Loucy (cell line): ENCODE results near the gene CLEC9A.

Source experiments
- CTCF ChIP-seq: fragments of 200-600 bp; sonication (generic); conservative IDR thresholded peaks from 2 replicates; pipeline ENCODE4 v1.5.1; 2014; ENCODE audit warnings: mild to moderate bottlenecking, antibody characterized with exemption, low read length
- EZH2phosphoT487 ChIP-seq: fragments of 200-600 bp; IDR thresholded peaks from 2 replicates; pipeline ENCODE4 v1.6.1; 2018; ENCODE audit warnings: antibody characterized with exemption, mild to moderate bottlenecking, moderate library complexity, borderline replicate concordance

- TF ChIP-seq CTCF (no peak), EZH2phosphoT487 (no peak)
These were observed 38.6 kb downstream of the CLEC9A start for GRCh38 chr12:10069099-10069498.
